ENCODE results near the gene POLD1.
"Not testable (repeated sequence)": the region's sequence is repeated elsewhere in the genome, so short reads cannot be mapped to it uniquely, and the experiment has no call there.

Gene POLD1

DNA sequence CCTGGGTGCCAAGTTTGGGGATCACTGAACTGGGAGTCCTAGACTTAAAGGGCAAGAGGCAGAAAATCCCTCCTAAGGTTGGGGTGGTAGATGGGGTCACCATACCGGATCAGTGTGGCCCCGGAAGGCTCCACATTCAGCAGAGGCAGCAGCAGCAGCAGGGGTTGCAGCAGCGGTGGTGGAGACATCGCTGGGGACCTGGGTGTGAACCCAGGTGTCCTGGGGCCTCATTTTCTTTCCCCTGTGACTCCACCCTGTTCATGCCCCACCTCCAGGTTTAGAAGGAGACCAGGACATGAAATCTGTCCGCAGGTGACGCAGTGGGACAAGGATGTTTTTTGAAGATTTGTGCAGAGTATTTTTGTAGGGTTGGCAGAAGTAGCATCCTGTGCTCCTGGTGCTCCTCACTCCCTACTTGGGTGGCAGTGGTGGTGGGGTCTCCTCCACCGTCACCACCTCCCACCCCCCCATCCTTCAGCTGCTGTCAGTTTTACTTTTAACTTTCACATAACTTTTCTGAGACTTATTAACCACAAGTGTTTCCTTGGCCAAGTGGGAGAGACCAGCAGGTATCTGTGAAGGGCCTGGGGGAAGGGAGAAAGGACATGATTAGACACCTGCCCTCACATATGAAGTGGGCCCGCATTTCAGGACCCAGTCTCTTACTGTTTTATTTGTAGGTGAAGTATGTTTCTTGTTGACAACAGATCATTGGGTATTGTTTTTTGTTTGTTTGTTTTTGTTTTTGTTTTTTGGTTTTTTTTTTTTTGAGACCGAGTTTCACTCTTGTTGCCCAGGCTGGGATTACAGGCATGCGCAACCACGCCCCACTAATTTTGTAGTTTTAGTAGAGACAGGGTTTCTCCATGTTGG is 18.5 kb upstream of the POLD1 start, which contains the start of gene NAPSA:
NAPSA (minus strand) TSS at position 206 of the 873 bp plus-strand sequence; CDS start at position 188, 18 bp downstream.
- DNase-seq, result no peak

DNA sequence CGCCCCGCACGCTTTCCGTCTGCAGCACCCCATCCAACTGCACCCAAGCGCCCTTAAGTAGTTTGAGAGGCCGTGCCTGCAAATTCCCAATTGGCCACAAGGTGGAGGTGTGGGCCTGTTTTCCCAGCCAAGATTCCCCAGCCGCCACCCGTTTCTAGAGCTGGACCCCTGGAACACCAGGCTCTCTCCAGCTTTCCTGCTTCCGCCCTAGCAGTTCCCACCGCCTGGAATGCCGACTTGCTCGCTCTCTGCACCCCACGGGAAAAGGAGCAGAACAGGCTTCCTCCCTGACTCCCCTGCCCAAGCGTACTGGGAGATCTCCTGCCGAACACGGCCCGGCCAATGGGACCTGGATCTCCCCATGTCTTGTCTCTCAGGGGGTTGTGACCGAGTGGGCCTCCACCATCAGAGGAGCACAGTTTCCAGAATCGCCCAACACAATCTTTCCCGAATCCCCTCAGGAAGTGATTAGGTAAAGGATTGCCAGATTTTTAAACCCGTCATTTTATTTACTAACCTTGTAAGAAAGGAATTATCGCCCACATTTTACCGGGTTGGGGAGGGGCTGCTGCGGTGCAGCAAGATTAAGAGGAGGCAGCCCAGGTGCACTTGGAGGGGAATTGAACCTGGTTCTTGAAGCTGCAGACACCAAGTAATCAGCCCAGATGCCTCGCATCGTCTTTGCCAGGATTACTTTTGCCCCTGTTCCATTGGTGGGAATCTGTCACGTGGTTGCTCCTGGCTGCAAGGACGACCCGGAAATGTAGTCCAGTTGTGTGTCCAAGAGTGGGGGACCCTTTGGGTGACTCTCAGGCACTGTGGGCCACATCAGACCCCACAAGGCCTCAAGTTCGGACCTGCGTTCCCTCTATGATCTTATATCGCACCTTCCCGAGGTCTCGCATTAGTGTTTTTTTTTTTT is 15.2 kb upstream of the POLD1 start:
- peak; percentile 88 for DNase-seq

DNA sequence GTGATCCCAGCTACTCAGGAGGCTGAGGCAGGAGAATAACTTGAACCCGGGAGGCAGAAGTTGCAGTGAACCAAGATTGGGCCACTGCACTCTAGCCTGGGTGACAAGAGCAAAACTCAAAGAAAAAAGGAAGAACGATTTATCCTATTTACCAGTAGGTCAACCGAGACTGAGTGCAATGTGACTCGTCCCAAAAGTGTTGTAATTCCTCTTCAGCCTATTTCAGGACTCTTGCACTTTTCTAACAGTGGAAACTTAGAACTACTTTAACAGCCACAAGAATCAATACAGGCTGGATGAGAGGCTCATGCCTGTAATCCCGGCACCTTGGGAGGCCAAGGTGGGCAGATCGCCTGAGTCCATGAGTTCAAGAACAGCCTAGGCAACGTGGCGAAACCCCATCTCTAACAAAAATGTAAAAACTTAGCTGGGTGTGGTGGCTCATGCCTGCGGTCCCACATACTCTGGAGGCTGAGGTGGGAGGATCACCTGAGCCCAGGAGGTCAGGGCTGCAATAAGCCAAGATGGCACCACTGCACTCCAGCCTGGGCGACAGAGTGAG is 12.2 kb upstream of the POLD1 start:
- peak; percentile 59 for DNase-seq

DNA sequence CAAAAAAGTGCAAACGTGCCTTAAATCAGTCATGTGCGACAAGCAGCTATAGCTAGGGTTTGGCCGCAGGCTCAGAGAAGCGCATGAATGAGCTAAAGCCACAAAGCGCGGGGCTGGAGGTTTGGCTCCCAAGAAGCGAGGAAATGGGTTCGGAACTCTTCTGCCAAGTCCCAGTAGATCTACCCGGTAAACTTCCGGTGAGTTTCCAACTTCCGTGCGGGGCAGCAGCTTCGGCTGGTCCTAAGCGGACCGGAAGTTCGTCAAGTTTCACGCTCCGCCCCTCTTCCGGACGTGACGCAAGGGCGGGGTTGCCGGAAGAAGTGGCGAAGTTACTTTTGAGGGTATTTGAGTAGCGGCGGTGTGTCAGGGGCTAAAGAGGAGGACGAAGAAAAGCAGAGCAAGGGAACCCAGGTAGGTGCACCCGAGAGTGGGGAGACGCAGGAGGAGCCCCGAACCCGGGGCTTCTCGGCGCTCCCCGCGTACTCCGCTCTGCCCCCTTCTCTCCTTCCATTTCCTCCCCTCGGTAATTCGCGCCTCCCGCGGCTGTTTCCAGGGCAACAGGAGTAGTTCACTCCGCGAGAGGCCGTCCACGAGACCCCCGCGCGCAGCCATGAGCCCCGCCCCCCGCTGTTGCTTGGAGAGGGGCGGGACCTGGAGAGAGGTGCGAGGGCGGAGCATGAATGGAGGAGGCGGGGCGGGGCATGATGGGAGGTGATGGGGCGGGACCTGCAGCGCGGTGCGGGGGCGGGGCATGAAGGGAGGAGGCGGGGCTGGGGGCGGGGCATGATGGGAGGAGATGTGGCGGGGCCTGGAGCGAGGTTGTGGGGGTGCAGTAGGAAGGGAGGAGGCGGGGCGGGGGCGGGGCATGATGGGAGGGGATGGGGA is 7.7 kb upstream of the POLD1 start, which contains the start of gene NR1H2:
NR1H2 (plus strand) TSS at position 292 of the 885 bp plus-strand sequence. CDS start 1,149 bp downstream, outside the sequence.
- peak; percentile 99 for DNase-seq

DNA sequence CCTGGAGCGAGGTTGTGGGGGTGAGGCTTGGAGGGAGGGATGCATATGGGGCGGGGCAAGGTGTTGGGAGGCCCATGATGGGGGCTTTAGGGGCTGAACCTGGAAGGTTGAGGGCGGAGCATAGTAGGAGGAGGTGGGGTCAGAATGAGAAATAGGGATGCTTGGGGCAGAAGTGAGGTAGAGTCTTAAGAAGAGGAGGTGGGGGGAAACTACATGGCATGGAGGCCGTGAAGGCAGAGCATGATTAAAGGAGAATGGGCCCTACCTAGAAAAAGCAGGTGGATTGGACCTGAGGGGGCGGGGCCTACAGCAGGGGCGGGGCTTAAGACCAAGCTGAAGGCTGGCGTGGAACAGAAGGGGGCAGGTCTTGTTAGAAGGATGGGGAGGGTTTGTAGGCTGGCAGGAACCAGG is 7.1 kb upstream of the POLD1 start:
- no peak for DNase-seq

DNA sequence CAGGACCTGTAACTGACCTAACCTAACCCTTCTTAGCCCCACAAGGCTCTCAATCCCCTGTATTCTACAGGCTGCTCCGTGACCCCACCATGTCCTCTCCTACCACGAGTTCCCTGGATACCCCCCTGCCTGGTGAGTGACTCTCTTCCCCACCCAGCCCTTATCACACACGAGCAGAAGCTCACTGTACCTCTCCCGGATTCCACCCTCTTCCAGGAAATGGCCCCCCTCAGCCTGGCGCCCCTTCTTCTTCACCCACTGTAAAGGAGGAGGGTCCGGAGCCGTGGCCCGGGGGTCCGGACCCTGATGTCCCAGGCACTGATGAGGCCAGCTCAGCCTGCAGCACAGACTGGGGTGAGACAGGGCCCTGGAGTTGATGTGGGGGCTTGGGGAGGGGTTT is 6.6 kb upstream of the POLD1 start:
- no peak for DNase-seq

DNA sequence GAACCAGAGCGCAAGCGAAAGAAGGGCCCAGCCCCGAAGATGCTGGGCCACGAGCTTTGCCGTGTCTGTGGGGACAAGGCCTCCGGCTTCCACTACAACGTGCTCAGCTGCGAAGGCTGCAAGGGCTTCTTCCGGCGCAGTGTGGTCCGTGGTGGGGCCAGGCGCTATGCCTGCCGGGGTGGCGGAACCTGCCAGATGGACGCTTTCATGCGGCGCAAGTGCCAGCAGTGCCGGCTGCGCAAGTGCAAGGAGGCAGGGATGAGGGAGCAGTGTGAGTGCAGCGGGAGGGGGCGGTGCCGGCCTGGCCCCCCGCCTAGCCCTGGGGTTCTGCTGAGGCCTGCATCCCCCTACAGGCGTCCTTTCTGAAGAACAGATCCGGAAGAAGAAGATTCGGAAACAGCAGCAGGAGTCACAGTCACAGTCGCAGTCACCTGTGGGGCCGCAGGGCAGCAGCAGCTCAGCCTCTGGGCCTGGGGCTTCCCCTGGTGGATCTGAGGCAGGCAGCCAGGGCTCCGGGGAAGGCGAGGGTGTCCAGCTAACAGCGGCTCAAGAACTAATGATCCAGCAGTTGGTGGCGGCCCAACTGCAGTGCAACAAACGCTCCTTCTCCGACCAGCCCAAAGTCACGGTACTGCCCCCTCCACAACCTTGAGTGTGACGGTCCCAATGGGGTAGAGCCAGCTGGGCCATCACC is 5.8 kb upstream of the POLD1 start:
- DNase-seq, result no peak

DNA sequence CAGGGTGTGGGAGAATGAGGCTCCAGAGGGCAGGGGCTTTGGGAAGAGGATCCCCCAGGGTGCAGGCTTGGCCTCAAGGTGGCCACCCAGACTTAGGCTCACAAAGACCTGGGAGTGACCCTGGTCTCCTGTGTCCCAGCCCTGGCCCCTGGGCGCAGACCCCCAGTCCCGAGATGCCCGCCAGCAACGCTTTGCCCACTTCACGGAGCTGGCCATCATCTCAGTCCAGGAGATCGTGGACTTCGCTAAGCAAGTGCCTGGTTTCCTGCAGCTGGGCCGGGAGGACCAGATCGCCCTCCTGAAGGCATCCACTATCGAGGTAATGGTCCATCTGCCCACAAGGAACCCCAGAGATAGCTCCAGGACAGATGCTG is 5.3 kb upstream of the POLD1 start:
- DNase-seq, result no peak

DNA sequence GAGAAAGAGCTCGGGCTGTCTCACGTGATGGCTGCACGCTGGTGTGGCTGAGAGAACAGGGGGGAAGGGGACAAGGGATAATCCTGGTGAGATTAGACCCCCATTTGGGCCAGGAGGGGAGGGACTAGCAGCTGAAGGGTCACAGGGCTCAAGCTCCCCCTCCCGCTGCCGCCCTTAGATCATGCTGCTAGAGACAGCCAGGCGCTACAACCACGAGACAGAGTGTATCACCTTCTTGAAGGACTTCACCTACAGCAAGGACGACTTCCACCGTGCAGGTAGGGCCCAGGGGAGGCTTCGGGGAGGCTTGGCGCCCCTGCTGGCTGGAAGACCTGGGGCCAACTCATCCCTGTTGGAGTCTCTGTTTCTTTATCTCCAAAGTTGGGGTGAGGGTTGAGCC is 4.5 kb upstream of the POLD1 start:
- DNase-seq, result no peak

DNA sequence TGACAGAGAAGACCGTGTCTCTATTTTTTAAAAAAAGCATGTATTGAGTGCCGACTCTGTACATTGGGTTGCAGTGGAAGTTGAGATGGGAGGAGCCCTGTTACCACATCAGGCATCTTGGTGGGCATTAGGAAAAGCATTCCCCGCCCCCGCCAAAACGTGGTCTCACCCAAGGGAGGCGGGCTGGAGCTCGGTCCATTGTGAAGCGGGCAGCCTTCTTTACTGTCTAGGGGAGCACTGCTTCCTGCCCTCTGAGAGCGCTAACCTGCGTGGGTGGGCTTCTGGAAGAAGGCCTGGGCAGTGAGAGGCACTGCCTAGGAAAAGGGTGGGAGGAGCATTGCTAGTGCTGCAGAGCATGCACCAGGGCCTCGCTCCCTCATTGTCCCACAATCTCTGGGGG is 4.0 kb upstream of the POLD1 start:
- no peak for DNase-seq

DNA sequence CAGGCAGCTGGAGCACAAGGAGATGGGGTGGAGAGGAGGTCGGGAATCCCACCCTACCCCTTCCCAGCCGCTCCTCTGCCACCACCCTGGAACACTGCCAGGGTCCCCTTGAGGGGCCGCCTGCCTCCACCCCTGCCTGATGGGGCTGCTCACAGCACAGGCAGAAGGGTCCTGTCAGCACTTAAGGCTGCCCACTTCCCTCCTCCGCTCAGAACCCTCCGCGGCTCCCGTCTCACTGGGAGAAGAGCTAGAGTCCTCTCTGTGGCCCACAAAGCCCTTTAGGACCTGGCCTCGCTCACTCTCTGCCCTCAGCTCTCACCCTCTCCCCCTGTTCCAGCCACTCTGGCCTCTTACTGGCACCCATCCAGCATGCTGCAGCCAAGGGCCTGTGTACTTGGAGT is 3.4 kb upstream of the POLD1 start:
- no peak for DNase-seq

DNA sequence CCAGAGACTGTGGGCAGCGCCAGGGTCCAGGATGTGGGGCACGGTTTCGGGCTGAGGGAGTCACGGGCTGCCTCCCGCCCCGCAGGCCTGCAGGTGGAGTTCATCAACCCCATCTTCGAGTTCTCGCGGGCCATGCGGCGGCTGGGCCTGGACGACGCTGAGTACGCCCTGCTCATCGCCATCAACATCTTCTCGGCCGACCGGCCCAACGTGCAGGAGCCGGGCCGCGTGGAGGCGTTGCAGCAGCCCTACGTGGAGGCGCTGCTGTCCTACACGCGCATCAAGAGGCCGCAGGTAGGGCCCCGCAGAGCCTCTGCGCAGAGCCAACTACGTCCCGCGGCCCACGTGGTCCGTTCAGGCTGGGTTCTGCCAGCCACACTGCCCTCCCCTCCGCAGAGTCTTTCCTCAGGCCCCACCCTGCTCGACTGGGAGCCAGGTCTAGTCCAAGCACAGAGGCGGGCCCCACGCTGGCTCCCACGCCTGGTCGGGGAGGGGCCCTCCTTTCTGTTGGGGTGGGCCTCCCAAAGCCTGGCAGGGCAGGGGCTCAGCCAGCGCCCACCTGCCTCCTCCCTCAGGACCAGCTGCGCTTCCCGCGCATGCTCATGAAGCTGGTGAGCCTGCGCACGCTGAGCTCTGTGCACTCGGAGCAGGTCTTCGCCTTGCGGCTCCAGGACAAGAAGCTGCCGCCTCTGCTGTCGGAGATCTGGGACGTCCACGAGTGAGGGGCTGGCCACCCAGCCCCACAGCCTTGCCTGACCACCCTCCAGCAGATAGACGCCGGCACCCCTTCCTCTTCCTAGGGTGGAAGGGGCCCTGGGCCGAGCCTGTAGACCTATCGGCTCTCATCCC is 2.0 kb upstream of the POLD1 start:
- no peak for DNase-seq

DNA sequence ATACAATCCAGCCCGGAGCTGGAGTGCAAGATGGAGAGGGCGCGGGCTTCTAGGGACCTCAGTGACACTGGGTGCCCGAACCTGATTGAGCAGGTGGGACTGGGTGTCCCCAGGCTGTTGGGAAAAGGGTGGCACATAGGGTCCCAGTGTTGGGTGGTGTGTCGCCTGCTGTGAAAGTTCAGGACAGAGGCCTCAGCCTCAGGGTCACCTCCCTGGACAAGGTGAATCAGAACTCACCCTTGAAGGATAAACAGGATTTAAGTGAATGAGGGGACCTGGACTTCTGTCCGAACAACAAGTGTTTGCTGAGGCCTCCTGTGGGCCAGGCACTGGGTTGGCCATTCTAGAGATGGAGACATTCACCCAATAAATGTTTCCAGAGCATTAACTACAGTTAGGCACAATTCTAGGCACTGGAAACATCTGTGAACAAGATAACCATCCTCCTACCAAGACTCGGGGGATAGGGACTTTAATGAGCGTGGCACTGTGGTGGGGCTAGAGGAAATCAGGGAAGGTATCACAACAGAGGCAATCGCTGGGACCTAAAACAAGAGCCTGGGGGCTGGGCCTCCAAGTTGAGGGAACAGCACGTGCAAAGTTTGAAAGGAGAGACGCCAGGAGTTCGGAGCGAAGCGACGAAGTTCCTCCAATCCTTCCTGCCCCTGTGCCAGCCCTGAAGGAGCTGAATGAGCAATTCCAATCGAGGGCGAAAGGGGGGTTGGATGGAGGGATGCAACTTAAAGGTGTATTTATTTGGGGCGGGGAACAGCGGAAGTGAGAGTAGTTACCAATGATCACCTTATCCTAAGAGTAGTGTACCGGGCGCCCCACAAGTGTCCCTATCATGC is 921 bp upstream of the POLD1 start:
- no peak for DNase-seq

DNA sequence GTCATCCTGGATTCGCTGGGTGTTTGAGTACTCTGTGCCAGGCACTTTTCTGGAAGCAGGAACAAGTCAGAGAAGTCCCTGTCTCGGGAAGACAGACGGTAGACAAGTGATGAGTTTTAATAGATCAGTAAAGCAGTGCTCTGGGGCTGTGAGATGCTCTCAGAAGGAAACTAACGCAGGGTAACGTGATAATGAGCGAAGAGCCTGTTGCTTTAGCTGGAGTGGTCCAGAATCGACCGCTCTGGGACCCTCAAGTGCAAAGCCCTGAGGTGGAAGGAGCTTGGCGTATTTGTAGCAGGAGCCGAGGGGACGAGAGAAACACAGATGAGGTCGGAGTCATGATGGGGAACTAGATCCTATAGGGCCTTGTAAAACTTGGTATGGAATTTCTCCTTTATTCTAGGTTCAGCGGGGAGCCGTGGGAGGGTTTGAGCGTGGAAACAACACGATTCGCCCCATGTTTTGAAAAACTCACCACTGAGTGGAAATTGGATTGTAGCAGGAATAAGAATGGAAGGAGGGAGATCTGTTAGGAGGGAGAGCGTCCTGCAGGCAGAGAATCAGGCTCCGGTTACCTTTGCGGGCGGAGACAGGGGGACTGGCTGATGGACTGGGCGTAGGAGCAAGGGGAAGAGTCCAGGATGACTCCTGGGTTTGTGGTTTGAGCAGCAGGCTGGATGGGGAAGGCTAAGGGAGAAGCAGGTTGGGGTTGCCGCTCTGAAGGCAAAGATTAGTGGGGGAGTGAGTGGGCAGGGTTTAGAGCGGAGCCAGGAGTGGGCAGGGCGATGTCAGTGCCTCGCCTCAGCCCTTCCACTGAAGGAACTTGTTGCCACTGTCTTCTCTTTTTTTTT is 763 bp downstream of the POLD1 start:
- peak; percentile 29 for DNase-seq

DNA sequence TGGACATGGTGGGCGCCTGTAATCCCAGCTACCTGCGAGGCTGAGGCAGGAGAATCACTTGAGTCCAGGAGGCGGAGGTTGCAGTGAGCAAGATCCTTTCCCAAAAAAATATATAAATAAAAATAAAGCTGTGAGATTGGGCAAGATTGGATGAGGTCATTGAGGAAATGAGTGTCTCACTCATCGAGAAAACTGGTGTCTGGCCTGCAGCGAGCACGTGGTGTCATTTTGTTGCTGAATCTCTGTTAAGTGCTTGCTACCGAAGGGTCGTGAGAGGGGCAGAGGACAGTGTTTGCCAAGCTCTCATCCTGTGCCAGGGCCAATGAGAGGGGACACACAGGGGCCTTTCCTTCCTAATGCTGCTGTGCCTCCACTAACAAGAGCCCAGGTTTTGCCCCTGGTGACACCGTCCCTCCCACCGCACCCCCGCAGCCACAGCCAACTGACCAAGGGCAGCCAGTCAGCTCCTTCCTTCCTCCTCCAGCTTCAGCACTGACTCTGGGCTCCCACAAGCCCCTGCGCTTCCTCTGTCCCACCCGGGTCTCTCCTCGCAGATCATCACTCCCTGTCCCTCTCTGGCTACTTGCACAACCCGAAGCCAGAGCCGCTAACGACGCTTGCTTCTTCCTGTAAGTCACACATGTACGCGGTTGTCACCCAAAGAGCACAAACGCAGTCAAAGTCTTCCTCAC is 3.2 kb downstream of the POLD1 start:
- DNase-seq, result peak; percentile 80

DNA sequence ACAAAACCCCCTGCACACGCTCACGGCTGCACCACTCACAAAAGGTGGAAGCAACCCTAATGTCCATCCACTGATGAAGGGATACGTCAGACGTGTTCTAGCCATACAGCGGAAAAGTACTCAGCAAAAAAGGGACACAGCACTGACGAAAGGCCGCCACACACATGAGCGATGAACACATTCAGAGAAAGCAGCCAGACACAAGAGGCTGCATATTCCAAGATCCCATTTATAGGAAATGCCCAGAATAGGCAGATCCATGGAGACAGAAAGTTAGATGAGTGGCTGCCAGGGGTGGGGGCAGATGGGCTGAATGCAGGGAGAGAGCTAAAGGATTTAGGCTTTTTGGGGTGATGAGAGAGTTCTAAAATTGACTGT is 3.7 kb downstream of the POLD1 start:
- DNase-seq, result no peak

DNA sequence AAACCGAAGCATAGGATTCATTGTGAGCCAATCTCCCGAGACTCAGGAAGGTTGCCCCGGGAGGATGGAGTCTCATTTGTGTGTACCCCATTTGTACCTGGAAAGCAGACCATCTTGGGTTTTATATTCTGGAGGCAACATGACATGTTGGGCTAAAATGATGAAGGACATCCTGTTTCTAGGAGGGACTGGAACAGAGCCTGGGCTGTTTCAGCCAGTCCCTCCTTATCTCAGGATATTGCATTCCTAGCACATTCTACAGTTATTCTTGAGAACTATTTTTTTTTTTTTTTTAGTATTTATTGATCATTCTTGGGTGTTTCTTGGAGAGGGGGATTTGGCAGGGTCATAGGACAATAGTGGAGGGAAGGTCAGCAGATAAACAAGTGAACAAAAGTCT is 6.1 kb downstream of the POLD1 start:
- DNase-seq, result not testable (repeated sequence)

DNA sequence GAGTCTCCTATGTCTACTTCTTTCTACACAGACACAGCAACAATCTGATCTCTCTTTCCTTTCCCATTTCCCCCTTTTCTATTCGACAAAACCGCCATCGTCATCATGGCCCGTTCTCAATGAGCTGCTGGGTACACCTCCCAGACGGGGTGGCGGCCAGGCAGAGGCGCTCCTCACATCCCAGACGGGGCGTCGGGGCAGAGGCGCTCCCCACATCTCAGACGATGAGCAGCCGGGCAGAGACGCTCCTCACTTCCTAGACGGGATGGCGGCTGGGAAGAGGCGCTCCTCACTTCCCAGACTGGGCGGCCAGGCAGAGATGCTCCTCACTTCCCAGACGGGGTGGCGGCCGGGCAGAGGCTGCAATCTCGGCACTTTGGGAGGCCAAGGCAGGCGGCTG is 6.8 kb downstream of the POLD1 start:
- DNase-seq, result not testable (repeated sequence)
